Femur (tissue), 1 donor: ENCODE data around the gene PERCC1.
"Not testable (repeated sequence)": the region's sequence is repeated elsewhere in the genome, so short reads cannot be mapped to it uniquely, and the experiment has no call there.

Experiments
- DNase-seq: peaks from one replicate; pipeline ENCODE4 v3.0.0-alpha.2; 2017

PERCC1 gene

DNA sequence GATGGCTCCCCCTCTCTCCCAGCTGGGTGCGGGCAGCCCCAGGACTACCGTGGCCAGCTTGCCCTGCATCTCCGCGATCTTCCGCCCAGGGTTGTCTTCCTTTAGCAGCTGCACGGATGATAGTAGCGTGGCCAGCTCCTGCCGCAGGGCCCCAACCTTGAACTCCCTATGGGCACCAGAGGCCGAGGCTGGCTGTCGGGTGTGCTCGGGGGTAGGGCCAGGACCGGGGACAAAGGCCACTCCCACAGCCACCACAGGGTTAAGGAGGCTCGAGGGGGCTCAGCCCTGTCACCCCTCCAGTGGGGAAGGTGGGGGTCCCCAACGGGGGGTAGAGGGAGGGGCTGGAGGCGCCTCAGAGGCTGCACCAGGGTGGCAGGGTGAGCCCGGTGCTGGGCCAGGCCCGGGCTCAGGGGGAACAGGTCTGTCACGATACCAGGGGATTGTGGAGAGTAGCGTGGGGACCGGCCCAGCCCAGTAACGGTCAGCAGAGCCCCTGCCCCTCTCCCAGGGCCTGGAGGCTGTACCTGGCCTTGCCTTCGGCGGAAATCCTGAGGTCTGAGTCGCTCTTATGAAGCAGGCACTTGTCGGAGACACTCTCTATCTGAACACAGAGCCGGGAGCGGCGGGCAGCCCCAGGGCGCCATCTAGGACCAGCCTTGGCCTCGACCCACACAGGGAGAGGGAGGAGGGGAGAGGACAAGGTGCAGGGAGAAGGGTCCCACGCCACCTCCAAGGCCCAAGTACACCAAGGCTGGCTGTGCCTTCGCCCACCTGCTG lies 5.2 kb downstream of the PERCC1 start:
- DNase-seq = no peak

DNA sequence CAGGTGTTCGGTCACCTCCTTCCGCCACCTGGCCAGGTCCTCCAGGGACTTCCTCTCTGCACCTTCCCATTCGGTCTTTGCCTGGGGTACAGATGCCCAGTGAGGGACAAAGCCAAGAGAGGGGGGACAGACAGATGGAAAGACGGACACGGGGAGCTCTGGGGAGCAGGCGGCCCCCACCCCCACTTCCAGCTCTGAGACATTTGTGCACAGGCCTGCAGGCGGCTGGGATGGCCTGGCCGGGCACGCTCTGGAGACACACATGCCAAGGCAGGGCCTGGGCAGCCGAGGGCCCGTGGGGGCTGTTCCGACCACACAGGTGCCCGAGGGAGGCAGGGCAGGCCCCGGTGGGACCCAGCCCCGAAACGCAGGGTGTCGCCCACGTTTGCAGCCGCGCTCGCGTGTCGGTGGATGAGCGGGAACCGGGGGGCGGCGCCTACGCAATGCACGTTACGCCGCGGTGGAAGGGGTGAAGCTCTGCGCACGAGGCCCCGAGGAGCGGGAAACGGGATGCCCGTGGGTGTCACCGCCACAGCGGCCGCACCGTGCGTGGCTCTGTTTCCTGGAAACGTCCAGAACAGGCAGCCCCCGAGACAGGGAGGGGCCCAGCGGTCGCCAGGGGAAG lies 6.0 kb downstream of the PERCC1 start:
- no peak for DNase-seq

DNA sequence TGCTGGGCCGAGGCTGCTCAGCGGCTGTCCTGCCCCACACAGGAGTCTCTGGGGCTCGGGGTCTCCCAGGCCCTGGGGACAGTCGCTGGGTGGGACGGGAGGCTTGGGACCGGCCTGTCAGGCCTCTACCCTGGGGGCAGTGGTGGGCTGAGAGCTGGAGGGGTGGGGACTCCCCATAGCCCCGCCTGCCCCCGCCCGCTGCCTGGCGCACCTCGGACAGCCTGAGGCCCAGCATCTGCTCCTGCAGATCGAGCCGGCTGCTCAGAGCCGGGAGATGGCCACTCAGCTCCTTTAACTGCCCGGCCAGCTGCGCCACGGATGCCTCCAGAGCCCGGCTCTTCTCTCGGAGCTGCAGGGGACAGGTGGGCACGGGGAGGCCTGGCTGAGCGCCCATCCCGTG lies 6.7 kb downstream of the PERCC1 start:
- no peak for DNase-seq

DNA sequence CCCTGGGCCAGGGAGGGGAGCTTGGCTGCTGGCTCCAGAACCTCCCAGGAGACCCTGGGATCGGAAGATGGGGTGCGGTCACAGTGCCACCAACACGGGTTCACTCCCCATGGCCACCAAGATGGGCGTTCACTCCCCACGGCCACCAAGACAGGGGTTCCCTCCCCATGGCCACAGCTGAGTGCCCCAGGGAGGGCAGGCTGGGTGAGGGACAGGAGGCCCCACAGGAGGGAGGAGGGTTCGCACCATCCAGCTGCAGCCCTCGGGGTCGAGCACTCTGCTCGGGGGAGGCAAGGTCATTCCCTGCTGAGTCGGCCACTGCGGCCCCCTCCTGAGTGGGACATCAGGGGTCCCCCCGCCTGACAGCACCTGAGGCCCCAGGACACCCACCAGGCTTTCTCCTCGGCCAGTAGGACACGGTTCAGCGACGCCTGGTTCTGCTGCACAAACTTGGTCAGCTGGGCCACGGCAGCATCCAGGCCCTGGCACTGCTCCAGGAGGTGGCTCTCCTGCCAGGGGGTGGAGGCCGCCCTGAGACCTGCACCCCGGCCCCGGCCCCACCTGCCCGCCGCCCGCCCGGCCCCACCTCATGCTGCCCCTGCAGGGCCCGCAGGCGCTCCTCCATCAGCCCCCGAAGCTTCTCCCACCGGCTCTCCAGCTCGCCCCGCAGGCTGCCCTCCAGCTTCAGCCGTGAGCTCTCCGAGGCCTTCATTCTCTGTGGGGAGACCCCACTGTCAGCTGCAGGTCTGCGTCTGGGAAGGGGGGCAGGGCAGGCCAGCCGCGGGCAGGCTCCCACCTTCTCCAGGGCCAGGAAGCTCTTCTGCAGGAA lies 7.6 kb downstream of the PERCC1 start:
- DNase-seq = no peak

DNA sequence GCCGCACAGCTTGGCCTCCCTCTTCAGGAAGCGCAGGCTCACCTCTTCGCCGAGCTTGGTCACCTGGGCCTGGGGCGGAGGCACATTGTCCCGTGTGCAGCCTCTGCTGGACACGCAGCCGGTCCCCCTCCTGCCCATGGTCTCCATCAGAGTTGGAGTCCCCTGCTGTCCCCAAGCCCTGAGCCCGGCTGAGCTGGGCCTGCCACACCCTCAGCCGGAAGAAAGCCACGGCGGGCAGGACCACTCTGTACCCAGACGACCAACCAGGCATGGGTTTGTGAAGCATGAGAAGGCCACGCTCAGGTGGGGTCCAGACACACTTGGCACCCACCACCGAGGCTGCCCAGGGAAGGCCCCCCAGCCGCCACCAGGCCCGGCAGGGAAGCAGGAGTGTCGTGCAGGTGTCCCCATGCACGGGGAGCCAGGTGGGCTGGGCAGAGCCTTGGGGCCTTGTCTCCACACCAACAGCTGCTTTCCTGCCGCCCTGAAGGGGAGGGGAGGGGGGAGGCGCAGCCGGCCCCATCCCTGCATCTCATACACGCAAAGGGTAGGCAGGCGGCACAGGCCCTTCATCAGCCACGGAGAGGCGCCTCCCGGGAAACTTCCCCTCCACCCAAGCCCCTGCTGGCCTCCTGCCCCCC lies 8.3 kb downstream of the PERCC1 start:
- DNase-seq = no peak

DNA sequence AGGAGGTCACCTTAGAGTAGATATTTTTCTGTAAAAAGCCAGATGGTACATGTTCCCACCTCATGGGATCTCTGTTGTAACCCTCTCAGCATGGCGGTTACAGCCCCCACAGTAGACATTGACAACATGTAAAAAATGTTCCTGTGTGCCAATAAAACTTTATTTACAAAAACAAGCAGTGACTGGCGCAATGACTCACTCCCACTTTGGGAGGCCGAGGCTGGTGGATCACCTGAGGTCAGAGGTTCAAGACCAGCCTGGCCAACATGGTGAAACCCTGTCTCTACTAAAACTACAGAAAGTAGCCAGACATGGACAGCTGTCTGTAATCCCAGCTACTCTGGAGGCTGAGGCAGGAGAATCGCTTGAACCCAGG lies 8.8 kb downstream of the PERCC1 start:
- not testable (repeated sequence) for DNase-seq

DNA sequence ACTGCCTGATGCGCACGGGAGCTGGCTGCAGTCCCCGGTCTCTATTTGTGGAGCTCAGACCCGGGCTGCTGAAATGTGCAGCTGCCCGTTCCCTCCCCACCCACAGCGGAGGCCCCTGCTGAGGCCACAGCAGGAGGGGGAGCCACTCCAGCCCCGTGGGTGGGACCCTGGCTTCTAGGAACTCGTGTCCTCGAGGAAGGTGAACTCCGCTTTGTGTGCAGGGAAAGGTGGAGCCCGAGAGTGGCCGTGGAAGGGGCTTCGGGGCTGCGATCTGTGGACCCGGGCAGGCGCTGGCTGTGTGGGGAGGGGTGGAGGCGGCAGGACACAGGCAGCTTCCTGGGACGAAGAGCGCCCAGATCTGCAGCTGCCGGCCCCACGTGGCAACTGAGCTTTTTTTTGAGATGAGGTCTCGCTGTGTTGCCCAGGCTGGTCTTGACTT lies 10.5 kb downstream of the PERCC1 start:
- no peak for DNase-seq

DNA sequence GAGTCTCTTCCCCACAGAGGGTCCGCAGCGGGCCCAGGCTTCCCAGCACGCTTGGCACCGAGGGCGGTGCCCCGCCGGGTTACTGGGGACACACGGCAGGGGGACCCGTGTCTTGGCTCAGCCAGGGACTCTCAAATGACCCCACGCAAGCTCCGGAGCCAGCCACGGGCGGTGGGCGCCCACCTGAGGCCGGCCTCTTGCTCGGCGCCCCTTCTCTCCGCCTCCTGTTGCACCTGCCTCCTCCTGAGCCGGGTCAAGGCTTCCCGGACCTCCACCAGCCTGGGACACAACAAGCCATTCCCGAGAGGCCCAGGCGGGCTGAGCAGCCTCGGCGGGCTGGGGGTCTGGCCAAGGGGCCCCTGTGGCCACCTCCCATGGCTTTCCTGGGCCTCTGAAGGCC lies 11.8 kb downstream of the PERCC1 start:
- DNase-seq = no peak

DNA sequence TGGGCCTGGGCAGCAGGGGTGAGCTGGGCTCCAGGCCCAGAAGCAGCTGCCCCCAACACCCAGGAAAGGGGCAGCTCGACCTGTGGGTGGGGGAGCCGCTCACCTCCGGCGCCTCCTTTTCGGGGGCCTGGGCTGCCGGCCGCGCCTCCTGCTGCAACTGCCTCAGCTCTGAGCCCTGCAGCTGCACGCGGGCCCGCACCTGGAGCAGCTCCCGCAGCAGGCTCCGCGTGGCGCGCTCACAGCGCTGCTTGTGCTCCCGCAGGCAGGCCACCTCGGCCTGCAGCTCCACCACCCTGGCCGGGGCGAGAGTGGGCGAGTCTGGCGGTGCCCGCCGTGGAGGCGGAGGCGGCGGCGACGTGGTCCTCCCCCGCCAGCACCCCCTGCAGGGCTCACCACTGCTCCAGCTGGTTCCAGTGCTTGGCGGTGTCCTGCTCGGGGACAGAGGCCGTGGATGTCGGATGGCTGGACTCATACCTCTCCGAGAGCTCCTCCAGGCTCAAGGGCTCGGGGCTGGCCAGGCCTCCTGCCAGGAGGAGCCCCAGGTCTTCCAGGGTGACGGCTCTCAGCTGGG lies 12.6 kb downstream of the PERCC1 start:
- no peak for DNase-seq

DNA sequence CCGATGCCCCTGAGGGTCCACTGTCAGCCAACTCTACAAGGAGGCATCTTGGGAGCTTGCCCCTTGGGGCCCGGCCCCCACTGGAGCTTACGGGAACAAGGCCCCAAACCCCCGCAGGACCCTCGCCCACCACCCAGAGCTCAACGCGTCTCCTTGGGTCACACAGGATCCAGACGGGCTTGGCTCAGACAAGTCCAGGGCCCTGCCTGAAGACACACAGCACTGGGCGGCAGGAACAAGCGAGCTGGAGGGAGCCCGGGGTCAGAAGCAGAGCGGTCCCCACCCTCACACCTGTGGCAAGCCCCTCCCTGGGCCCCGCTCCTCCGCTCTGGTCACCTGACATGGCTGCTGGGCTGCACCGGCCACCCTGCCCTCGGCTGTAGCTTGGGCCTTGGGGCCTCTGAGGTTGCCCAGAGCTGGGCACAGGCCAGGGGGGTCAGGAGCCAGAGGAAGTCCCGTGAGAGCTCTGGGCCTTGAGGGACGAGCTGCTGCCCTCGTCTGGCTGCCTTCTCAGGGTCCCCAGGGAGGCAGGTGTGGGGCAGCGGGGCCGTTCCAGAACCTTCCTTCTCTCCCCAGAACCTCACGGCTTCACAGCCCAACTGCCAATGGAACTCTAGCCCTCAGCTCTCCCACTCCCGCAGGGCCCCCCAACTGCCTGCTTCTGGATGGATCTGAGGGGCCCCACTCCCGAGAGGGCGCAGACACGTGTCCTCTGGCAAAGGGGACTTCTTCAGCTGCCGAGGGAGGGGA lies 13.3 kb downstream of the PERCC1 start, which contains the start of gene CCDC154:
Gene CCDC154 (minus strand): TSS at position 577 of the 750 bp plus-strand sequence. CDS start 234 bp downstream, at position 343.
- no peak for DNase-seq

DNA sequence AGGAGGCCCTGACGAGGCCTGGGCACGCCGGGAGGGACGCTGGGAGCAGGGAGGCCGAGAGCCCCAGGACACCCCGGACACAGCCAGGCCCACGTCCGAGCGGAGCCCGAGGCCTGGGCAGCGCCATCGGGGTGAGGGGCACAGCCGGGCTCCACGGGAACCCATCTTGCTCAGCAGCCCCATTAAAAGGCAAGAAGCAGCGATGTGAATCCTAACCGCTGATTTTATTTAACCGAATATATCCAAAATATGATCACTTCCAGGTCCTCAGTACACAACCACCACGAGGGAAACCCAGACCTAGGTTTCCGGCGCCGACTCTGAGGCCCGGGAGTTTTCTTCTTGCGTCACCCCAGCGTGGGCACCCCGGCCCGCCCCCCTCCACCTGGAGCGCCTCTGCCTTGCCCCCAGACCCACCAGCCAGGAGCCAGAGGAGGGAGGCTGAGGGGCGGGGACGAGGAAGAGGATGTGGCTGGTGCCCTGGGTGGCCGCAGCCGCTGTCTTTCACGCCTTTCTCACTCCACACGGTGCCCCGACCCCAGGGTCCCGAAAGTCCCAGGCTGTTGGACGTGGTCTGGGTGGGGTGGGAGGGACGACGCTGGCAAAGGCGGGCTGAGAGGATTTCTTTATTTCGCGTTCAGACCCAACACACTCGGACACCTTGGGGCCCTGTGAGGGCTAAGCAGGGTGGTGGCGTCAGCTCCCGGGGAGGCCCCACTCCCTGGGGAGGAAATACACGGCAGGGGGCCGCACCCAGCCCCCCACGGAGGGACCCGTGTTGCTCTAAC lies 14.0 kb downstream of the PERCC1 start:
- no peak for DNase-seq

DNA sequence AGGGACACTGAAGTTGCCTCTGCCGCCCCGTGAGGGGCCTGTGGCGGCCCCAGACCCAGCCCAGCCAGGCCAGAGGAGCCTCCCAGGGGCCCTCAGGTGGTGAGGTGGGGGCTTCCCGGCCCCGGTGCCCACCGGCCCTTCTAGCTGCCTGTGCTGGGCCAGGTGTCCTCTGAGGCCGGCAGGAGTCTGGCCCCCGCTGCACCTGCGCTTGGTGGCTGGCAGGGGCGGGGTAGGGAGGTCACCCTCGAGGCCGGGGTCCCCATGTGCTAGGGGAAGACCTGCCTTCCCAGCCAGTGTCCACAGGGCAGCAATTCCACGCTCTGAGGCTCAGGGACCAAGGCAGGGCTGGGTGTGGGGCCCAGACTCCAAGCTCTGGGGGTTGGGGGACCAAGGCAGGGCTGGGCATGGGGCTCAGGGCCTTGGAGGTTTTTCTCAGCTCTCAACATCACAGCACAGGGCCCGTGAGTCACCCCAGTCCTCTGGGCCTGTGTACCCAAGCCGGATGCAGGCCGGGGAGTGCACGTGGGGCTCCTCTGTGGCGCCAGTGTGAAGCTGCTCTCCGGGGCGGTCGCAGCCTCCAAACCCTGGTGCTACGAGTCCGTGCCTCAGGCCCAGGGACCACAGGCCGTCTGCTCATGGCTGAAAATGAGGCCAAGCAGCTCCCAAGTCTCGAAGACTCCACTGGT lies 14.8 kb downstream of the PERCC1 start:
- no peak for DNase-seq

DNA sequence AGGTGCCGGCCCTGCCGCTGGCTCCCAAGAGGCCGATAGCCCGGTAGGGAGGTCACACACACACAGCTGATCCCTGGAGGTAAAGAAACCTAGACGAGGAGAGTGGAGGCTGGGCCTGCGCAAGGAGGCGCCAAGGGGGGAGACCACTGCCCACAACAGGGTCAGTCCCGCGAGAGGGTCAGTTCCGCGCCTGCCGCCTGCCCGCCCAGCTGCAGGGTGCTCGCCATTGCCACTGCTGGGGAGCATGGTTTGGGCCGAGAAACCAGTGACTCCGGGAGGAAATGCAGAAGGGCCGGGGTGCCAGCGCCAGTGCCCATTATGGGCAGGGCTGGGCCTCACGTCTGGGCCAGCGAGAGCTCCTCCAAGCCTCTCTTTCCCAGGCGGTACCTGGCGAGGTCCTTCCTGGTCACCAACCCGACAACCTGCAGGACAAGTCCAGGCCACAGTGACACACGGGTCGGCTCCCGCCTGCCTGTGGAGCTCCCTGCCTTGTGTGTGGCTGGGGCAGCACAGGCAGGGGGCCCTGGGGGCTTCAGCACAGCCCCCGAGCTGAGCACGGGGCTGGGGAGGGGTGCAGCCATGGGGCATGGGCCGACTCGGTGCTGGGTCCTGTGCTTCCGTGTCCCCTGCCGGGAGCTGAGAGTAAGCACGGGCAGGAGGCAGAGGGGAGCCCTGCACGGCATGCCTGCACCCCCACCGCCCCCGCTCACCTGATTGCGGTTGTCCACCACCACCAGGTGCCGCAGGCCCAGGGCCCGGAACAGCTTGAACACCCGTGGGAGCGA lies 15.6 kb downstream of the PERCC1 start:
- no peak for DNase-seq

DNA sequence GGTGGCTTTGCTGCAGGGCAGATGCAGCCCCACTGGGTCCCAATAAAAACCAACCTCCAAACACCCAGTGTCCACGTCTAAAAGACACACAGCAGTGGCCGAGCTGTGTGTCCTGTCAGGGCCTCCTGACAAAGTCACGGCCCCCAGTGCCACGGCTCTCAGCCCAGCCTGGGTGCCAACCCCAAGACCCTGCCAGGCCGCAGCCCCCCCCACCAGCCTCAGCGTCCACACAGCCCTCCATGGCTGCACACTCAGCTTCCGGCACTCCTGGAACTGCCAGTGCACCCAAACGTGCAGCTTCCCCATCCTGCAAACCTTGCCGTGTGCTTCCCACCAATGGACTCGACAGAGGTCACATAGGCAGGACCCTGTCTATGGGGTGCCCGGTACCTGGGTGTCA lies 17.1 kb downstream of the PERCC1 start:
- DNase-seq = no peak

DNA sequence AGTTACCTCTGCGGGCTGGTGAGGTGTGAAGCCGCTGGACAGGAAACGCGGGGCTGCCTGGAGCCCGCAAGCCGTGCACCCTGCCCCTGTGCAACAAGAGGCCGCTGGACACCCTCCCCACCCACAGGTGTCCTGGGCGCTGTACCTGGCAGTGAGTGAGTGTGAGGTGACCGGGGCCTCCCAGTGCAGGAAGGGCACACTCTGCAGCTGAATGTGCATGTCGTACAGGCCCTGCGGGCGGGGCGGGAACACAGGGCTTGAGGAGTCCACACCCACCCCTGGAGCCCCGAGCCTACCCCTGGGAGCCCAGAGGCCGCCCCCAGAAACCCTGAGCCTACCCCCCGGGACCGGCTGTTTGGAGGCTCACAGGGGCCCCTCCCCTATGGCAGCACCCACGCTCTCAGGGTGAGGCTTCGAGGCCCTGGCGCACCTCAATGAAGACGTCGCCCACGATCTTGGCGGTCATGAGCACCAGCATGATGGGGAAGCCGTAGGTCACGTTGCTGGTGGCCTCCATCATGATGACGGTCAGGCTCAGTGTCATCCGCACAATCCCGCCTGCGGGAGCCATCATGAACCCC lies 17.7 kb downstream of the PERCC1 start:
- no peak for DNase-seq

DNA sequence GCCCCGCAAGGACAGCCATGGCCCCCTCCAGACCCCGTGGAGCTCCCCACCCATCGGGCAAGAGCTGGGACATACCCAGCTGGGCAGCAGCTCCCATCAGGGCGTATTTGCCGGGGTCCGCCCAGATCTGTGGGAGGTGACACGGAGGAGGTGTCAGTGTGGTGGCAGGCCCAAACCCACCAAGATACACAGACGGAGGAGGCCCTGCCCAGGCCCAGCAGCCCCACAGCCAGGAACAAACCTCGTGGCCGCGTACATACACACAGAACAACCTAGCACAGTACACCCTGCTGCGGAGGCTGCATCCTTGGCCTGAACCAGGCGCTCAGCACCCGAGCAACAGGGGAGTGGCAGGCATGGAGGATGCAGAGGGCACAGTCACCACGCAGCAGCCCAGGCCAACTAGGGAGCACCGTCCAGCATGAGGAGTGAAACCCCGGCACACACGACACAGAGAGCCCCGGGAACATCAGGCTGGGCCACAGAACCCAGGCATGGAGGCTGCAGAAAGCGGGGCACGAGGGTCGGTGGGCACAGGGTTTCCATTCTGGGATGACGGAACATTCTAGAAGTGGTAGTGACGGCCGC lies 18.4 kb downstream of the PERCC1 start:
- no peak for DNase-seq

DNA sequence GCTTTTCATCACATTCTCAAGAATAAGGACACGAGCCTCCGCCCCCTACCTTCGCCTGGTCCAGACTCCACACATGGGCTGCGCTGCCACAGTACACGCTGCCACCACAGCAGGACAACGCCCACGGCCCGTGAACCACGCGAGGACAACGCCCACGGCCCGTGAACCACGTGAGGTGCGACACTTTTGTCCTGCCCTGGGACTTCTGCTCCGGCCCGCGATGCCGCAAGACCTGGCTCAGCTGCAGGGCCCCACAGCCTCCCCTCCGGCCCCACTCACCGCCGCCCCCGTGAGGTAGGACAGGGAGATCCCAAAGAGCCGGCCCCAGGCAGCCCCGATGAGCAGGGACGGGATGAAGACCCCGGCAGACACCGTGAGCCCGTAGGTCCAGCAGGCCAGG lies 19.3 kb downstream of the PERCC1 start:
- no peak for DNase-seq

DNA sequence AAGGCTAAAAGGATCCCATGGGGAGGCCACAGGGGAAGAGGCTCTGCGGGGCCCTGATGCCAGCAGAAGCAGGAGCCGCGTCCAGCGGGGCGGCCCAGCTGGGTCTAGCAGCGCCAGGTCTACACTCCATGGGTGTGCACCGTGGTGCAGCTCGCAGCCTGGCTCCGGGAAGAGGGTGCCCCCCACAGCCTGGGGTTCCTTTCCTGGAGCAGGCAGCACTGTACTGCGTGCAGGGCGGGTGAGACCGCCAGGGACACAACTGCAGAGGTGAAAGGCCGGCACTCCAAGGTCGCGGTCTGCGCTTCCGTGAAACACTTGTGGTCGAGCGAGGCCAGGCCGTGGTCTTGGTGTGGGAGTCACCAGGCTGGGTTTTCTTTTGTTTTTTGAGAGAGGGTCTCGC lies 20.0 kb downstream of the PERCC1 start:
- no peak for DNase-seq
